HG02798 (cell line): ENCODE data around the gene CKMT1B.
"Not testable (repeated sequence)": the region's sequence is repeated elsewhere in the genome, so short reads cannot be mapped to it uniquely, and the experiment has no call there.

ENCODE experiments used
- ATAC-seq: cut with Tn5 transposase; IDR thresholded peaks from one replicate; pipeline ENCODE4 v1.9.1; 2021; ENCODE audit warnings: mild to moderate bottlenecking; ENCODE audit not compliant: unreplicated experiment, poor library complexity

Gene CKMT1B

DNA sequence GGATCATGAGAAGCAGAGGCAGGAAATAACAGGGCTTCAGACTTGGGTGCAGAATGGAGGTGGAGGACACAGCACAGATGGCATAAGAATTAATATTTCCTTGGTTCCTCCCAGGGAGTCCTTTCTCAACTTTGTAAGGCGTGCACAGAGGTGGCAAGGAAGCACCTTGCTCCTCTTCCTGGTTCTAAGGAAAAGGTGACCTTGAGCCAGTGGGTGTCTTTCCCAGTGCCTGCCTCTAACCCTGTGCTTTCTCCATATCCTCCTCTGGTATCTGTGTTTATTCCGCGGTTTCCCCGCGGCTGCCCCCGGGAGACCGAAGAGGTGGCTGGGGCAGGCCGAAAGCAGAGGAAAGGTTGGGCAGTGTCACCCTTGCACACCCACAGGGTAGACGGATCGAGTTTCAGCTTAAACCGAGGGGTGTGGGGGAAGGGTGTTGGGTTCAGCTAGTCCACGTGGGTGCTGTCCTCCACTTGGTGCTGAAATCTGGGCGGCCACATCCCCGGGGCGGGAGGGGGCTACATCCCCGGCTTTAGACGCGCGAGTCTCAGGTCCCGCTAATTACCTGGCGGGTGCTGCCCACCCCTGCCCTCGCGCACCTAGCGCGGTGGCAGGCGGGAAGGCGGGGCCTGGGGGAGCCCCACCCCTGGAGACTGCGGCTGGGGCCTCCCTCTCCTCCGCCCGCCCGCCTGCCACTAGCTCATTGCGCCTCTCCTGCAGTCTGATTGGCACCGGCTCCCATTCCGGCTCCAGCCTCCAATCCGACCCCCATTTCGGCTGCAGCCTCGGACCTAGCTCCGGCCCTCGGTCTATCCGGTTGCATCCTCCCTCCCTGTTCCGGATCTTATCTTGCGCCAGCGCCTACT is at the start of gene CKMT1B:
TSS of gene CKMT1B (plus strand) at position 700 of the 863 bp plus-strand sequence. CDS start 192 bp downstream, outside the sequence.
- ATAC-seq, result not testable (repeated sequence)

- no peak for ATAC-seq
Measured at GRCh38 chr15:43544266-43544665, 49.6 kb upstream of the CKMT1B start.

DNA sequence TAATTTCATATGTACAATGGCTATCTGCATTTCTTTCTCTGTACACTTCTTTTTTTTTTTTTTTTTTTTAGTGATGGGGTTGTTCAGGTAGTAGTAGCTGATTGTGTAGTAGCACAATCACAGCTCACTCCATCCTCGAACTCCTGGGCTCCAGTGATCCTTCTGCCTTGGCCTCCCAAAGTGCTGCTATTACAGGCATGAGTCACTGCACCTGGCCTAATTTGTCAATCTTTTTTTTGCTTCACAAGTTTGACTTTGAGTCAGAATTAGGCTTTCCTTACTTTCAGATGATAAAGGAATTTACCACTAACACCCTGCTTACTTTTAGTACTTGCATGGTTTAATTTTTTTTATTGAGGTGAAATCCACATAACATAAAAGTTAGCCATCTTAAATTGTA is 48.4 kb upstream of the CKMT1B start:
- no peak for ATAC-seq

GRCh38 chr15:43547539-43547938 is 46.3 kb upstream of the CKMT1B start:
- ATAC-seq, result no peak

DNA sequence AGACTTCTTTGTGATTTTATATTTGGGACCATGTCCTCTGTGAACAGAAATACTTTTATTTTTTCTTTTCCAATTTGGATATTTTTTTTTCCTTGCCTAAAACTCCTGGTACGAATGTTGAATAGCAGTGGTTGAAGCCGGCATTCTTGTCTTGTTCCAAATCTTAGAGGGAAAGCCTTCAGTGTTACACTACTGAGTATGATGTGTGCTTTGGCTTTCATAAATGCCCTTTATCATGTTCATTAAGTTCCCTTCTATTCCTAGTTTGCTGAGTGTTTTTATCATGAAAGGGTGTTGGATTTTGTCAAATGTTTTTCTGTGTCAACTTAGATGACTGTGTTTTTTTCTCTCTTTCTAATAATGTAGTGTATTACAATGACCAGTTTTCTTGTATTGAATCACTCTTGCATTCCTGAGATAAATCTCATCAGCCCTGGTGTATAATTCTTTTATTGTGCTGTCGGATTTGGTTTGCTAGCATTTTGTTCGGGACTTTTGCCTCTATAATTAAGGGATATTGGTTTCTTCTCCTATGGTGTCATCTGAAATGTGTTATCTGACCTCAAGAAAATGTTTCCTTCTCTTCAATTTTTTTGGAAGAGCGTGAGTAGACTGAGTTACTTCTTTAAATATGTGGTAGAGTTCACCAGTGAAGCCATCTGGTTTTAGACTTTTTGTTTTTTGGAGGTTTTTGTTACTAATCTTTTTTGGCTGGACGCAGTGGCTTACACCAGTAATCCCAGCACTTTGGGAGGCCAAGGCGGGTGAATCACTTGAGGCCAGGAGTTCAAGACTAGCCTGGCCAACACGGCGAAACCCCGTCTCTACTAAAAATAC is 43.1 kb upstream of the CKMT1B start:
- ATAC-seq, result no peak

- ATAC-seq, result no peak
Measured at GRCh38 chr15:43552256-43552655, 41.6 kb upstream of the CKMT1B start.

DNA sequence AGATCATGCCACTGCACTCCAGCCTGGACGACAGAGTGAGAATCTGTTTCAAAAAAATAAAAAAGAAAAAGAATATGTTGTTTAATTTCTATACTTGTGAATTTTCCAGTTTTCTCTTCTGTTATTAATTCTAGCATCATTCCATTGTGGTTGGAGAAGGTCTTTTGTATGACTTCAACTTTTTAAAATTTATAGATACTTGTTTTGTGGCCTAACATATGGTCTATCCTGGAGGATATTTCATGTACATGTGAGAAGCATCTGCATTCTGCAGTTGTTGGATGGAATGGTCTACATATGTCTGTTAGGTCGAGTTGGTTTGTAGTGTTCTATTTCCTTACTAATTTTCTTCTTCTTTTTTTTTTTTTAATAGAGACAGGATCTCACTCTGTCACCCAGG is 40.8 kb upstream of the CKMT1B start:
- no peak for ATAC-seq

DNA sequence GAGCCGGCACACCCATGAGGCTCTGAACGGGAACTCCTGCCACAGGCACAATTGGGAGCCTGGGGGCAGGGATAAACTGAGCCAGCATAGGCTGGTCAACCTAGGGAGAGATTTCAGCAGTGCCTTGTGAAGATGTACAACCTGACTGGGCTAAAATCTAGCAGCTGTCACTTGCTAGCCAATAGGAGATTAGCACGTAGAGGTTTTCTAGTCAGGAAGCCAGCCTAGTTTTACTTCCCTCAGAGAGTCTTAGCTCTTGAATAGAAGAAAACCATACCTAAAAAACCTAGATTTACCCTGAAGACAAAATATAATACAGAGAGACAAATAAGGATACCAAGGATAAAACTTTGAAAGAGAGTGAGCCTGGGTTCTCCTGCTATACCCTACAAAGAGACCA is 31.1 kb upstream of the CKMT1B start:
- not testable (repeated sequence) for ATAC-seq

DNA sequence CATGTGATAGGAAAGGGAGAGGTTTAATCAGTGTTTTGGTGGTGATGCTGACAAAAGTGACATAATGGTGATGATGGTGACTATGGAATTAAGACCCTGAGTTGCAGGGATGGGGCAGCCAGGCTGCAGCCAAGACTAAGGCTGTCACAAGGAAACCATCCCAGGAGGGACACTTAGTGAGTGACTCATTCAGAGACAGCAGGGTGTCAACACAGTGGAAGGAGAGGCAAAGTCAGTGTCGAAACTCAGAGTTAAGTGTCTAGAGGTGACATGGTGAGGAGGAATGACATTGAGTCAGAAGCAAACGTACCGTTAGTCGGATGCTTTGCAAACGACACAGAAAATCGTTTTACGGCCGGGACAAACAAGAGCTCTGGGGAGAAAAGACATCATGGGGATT is 30.0 kb upstream of the CKMT1B start:
- ATAC-seq, result not testable (repeated sequence)

DNA sequence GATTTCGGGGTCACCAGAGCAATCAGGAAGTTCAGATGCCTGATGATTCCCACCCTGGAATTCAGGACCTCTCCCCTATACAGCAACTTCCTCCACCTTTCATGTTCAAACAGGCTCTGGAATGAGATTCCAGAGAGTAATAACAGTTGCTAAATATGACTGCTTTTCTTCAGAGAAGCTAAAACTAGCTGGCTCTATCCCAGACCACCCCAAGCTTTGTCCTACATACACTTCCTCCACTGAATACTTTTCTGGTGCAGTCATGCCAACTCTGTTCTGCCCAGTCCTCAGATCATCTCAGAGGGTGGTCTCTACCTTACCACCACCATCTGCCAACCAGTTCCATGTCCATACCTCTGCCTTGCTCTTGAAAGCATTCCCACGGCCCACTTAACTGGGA is 27.2 kb upstream of the CKMT1B start:
- not testable (repeated sequence) for ATAC-seq

- ATAC-seq, result not testable (repeated sequence)
Measured at GRCh38 chr15:43574607-43575006, 19.2 kb upstream of the CKMT1B start.

DNA sequence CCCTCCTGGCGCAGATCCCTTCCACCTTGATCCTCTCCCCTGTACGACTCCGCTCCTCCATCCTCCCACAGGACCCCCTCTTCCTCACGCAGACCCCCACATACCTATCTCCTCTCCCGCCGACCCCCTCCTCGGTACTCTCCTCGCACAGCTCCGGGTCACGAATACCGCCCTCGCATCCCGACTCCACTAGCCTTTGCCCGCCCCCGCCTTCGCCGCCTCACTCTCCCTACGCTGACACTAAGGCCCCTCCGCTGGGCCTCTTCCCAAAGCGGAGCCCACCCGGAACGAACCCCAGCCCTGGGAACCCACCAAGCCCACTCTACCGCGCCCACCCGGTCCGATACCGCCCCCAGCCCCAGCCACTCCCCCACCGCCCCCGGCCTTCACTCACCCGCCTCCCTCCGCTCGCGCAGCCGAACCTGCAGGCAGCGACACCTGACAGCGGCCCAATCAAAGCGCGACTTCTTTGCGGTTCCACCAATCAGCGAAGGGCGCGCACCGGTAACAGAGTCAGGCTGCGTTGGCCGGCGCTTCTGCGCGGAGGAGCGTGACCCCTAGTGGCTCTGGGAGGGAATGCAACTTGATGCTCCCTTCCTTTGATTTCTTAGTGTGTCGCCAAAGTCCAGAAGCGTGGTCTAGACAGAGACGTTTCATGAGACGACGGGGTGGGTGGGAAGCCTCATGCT is 3.9 kb upstream of the CKMT1B start, which contains the start of gene PPIP5K1:
TSS of gene PPIP5K1 (minus strand) at position 431 of the 689 bp plus-strand sequence. CDS start 5,704 bp downstream, outside the sequence.
- ATAC-seq, result peak; percentile 98

- ATAC-seq, result not testable (repeated sequence)
Measured at GRCh38 chr15:43592841-43593240, 986 bp upstream of the CKMT1B start.

DNA sequence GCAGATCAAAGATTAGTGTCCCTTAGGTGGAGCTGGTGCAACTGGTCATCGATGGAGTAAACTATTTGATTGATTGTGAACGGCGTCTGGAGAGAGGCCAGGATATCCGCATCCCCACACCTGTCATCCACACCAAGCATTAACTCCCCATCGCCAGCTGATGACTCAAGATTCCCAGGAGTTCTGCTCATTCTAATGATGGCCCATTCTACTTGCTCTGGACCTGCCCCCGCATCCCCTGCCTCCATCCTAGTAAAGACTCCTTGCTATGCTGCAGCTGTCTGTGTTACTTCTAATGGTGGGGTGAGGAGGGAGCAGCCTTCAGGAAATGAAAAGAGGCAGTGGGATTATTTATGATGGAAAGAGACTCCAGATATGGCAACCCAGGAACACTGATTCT is 5.3 kb downstream of the CKMT1B start:
- ATAC-seq, result not testable (repeated sequence)

DNA sequence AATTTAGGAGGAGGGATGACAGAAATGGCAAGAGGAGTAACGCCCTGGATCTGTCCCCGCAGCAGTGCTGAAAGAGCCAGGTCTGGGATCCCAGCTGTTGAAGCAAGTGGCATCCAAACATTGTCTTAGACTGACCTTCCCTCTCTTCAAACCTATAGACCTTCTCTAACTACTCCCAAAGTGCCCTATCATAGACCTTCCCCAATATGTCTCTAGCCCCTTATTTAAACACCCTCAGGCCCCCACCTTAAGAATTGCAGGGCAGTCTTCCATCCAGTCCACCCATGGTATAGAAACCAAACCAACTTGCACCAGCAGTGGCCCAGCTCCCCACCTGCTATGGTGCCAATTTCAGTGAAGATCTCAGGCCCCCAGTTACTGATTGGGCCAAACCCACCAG is 6.4 kb downstream of the CKMT1B start:
- ATAC-seq, result not testable (repeated sequence)

- not testable (repeated sequence) for ATAC-seq
Measured at GRCh38 chr15:43602233-43602632, 8.4 kb downstream of the CKMT1B start.

DNA sequence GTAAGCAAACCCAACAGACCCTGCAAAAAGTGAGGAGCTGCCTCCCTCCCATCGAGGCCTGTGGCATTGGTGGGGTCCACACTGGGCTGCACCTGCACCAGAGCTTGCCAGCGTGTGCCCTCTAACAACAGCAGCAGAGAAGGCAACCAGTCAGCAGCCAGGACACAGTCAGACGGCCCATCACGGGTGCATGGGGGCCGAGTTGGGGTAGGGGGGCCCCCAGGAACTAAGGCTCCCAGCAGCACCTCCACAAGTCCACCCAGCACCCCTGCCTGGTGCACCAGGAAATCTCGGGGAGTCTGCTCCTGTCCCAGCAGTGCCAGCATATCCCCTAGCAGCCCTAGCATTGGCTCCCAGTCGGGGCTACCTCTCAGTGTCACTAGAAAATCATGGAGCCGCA is 23.9 kb downstream of the CKMT1B start:
- ATAC-seq, result not testable (repeated sequence)

GRCh38 chr15:43618700-43619099 is 24.9 kb downstream of the CKMT1B start, which contains the start of gene STRC:
Gene STRC (minus strand): TSS chr15:43618800. CDS start chr15:43618722, 78 bp downstream.
- ATAC-seq, result not testable (repeated sequence)

GRCh38 chr15:43622068-43622799 is 28.4 kb downstream of the CKMT1B start:
- not testable (repeated sequence) for ATAC-seq

- no peak for ATAC-seq
Measured at GRCh38 chr15:43625106-43625505, 31.3 kb downstream of the CKMT1B start.
